ENCODE measurements around the gene PROX1. TPM values are rescaled to one million over a fixed set of nuclear protein-coding genes. Genes with fewer than 3 reads are reported as not detected.

The PROX1 gene
- total RNA-seq, 4 donors from 2014 or later = 0.68 to 2.8 (median 1.0) TPM

DNA sequence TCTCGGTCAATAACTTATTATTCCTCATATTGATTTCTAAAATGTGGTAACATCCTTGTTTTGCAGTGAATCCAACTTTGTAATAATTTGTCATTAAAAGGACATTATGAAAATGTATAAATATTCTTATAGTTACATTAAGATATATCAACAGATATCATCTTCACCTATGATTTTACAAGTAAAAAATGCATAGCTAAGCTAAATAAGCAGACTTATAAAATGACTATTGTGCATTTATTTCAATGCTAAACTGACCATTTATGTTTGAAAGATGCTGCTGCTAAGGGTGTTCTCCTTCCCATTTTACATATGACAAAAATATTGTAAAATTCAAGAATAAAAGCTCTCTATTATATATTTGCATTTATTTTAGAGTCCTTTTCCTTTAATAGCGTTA is 7.8 kb downstream of the PROX1 start:
- TF ChIP-seq, protein P1, sequence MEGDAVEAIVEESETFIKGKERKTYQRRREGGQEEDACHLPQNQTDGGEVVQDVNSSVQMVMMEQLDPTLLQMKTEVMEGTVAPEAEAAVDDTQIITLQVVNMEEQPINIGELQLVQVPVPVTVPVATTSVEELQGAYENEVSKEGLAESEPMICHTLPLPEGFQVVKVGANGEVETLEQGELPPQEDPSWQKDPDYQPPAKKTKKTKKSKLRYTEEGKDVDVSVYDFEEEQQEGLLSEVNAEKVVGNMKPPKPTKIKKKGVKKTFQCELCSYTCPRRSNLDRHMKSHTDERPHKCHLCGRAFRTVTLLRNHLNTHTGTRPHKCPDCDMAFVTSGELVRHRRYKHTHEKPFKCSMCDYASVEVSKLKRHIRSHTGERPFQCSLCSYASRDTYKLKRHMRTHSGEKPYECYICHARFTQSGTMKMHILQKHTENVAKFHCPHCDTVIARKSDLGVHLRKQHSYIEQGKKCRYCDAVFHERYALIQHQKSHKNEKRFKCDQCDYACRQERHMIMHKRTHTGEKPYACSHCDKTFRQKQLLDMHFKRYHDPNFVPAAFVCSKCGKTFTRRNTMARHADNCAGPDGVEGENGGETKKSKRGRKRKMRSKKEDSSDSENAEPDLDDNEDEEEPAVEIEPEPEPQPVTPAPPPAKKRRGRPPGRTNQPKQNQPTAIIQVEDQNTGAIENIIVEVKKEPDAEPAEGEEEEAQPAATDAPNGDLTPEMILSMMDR (IDR thresholded peaks at IDR 0.05; ENCODE audit: low read depth) = no peak

DNA sequence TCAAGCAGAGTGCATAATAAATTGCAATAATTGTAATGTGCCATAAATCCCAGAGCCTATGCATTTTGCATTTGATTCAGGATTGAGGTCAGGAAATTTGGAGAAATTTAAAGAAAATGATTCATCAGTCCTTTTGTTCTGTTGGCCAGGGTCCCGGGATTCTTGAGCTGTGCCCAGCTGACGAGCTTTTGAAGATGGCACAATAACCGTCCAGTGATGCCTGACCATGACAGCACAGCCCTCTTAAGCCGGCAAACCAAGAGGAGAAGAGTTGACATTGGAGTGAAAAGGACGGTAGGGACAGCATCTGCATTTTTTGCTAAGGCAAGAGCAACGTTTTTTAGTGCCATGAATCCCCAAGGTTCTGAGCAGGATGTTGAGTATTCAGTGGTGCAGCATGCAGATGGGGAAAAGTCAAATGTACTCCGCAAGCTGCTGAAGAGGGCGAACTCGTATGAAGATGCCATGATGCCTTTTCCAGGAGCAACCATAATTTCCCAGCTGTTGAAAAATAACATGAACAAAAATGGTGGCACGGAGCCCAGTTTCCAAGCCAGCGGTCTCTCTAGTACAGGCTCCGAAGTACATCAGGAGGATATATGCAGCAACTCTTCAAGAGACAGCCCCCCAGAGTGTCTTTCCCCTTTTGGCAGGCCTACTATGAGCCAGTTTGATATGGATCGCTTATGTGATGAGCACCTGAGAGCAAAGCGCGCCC is 8.7 kb downstream of the PROX1 start:
- TF ChIP-seq, protein P1 (IDR thresholded peaks at IDR 0.05; ENCODE audit: low read depth) = no peak

DNA sequence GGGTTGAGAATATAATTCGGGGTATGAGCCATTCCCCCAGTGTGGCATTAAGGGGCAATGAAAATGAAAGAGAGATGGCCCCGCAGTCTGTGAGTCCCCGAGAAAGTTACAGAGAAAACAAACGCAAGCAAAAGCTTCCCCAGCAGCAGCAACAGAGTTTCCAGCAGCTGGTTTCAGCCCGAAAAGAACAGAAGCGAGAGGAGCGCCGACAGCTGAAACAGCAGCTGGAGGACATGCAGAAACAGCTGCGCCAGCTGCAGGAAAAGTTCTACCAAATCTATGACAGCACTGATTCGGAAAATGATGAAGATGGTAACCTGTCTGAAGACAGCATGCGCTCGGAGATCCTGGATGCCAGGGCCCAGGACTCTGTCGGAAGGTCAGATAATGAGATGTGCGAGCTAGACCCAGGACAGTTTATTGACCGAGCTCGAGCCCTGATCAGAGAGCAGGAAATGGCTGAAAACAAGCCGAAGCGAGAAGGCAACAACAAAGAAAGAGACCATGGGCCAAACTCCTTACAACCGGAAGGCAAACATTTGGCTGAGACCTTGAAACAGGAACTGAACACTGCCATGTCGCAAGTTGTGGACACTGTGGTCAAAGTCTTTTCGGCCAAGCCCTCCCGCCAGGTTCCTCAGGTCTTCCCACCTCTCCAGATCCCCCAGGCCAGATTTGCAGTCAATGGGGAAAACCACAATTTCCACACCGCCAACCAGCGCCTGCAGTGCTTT is 9.4 kb downstream of the PROX1 start:
- TF ChIP-seq, protein P1 (IDR thresholded peaks at IDR 0.05; ENCODE audit: low read depth) = no peak

DNA sequence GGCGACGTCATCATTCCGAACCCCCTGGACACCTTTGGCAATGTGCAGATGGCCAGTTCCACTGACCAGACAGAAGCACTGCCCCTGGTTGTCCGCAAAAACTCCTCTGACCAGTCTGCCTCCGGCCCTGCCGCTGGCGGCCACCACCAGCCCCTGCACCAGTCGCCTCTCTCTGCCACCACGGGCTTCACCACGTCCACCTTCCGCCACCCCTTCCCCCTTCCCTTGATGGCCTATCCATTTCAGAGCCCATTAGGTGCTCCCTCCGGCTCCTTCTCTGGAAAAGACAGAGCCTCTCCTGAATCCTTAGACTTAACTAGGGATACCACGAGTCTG is 10.0 kb downstream of the PROX1 start:
- TF ChIP-seq, protein P1 (IDR thresholded peaks at IDR 0.05; ENCODE audit: low read depth) = no peak

DNA sequence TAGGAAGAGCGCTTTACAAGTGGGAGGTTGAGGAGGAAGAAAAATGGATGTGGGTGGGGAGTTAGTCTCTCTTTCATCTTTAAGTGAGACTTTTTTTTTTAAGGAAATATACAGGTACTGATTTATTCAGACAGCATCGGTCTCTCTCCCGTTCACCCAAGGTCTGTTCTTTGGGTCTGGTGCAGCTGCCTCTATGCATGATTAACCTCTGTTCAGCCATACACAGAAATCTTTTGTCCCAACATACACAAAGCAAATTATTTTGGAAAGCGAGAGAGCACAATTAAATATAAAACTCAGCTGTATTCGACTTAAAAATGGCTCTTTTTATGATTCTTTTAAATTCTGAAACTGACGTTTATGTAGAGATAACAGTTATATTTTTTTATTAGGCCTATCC is 11.0 kb downstream of the PROX1 start:
- TF ChIP-seq, protein P1 (IDR thresholded peaks at IDR 0.05; ENCODE audit: low read depth) = no peak

DNA sequence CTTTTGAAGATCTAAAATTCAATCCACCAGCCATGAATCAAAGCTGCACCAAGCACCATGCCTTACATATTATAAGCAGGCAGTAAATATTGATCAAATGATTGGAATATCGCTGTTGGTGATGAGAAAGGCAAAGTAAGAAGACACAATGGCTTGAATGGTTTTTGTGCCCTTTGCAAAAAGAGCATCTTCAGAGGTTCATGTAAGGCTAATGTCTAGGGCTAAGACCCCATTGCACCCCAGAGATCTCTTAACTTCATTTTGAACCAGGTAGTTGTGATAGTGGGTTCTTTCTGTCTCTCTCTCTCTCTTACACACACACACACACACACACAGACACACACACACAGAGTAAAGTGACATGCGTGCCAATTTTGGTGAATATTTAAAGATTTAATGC is 12.0 kb downstream of the PROX1 start:
- TF ChIP-seq, protein P1 (IDR thresholded peaks at IDR 0.05; ENCODE audit: low read depth) = no peak

DNA sequence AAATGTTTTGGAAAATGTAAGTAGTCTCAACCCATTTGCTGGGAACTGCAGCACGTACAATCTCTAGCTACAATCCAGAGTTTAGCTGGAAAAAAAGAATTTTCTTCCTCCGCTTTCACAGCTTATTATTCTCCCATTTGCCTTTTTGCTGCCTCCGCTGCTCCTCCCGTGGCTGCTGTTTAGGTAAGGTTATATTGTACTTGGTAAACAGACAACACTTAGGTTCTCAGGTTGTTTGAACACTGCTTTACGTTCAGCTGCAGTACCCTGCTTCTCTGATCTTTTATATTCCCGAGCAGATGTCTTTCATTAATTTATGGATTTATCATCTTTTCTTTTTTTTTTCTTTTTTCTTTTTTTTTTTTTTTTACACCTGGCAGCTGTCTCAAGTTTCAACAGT is 14.3 kb downstream of the PROX1 start:
- TF ChIP-seq, protein P1 (IDR thresholded peaks at IDR 0.05; ENCODE audit: low read depth) = no peak

Data from subcutaneous adipose tissue (tissue), 4 donors.